WTC11 (cell line): Measurements from ENCODE around the gene GGT1. TPM values are rescaled to one million over a fixed set of nuclear protein-coding genes. Genes with fewer than 3 reads are reported as not detected.

Experiments
- ATAC-seq: fragments of 200-7000 bp; cut with Tn5 transposase; 2 replicates; pipeline ENCODE4 v1.10.0; 2021; ENCODE audit warnings: mild to moderate bottlenecking, moderate library complexity
- CTCF ChIA-PET: fragments of 300-600 bp; sonication (Branson Sonifier 250); formaldehyde crosslinking; loops from one replicate; lab custom pipeline; 2021; ENCODE audit warnings: antibody characterized with exemption; lab: Charles Lee
- POLR2A ChIA-PET: fragments of 350-600 bp; sonication (Branson Sonifier 250); formaldehyde crosslinking; loops from one replicate; lab custom pipeline; 2021; ENCODE audit warnings: antibody characterized with exemption; lab: Charles Lee
- DNase-seq: peaks from one replicate; pipeline ENCODE4 v3.0.0; 2021; ENCODE audit warnings: low spot score
- H3K27ac Mint-ChIP-seq: 2 replicates; pipeline ENCODE4 v1.8.0; 2021; ENCODE audit warnings: mixed read lengths
- H3K27me3 Mint-ChIP-seq: 2 replicates; pipeline ENCODE4 v1.8.0; 2021; ENCODE audit warnings: low read depth, mild to moderate bottlenecking, moderate library complexity, mixed read lengths
- H3K36me3 Mint-ChIP-seq: 2 replicates; pipeline ENCODE4 v1.8.0; 2021; ENCODE audit warnings: mixed read lengths
- H3K4me1 Mint-ChIP-seq: 2 replicates; pipeline ENCODE4 v1.8.0; 2022; ENCODE audit warnings: mixed read lengths
- H3K4me3 Mint-ChIP-seq: 2 replicates; pipeline ENCODE4 v1.8.0; 2021; ENCODE audit warnings: mild to moderate bottlenecking, moderate library complexity, mixed read lengths
- H3K9me3 Mint-ChIP-seq: 2 replicates; pipeline ENCODE4 v1.8.0; 2021; ENCODE audit warnings: mixed read lengths
- AFF4 ChIP-seq: sonication (generic); formaldehyde crosslinking; IDR thresholded peaks from 2 replicates; pipeline ENCODE4 v1.8.1; 2023; ENCODE audit warnings: mild to moderate bottlenecking, missing genetic modification reagents, borderline replicate concordance
- AR ChIP-seq: fragments of 250-450 bp; sonication (Bioruptor Pico); IDR thresholded peaks from 2 replicates; pipeline ENCODE4 v1.9.0; 2021; ENCODE audit warnings: mild to moderate bottlenecking
- E2F4 ChIP-seq: sonication (generic); formaldehyde crosslinking; IDR thresholded peaks from 2 replicates; pipeline ENCODE4 v1.8.1; 2022; ENCODE audit warnings: low read depth, mild to moderate bottlenecking, moderate library complexity, missing genetic modification reagents, borderline replicate concordance
- E2F5 ChIP-seq: sonication (generic); formaldehyde crosslinking; IDR thresholded peaks from 2 replicates; pipeline ENCODE4 v1.8.1; 2022; ENCODE audit warnings: mild to moderate bottlenecking, moderate library complexity, missing genetic modification reagents
- GABPB1 ChIP-seq: sonication (generic); formaldehyde crosslinking; IDR thresholded peaks from 2 replicates; pipeline ENCODE4 v1.8.1; 2023; ENCODE audit warnings: mild to moderate bottlenecking, missing genetic modification reagents
- GTF2I ChIP-seq: fragments of 250-450 bp; sonication (Bioruptor Pico); conservative IDR thresholded peaks from 2 replicates; pipeline ENCODE4 v1.4.0; 2021; ENCODE audit warnings: mild to moderate bottlenecking
- MLX ChIP-seq: sonication (generic); formaldehyde crosslinking; IDR thresholded peaks from 2 replicates; pipeline ENCODE4 v1.8.1; 2023; ENCODE audit warnings: mild to moderate bottlenecking, missing genetic modification reagents, moderate library complexity
- NR2C2 ChIP-seq: sonication (generic); formaldehyde crosslinking; IDR thresholded peaks from 2 replicates; pipeline ENCODE4 v1.8.0; 2022; ENCODE audit warnings: mild to moderate bottlenecking, missing genetic modification reagents
- NR3C1 ChIP-seq: sonication (generic); formaldehyde crosslinking; conservative IDR thresholded peaks from 2 replicates; pipeline ENCODE4 v1.8.1; 2023; ENCODE audit warnings: low read depth, mild to moderate bottlenecking, missing genetic modification reagents
- PREB ChIP-seq: sonication (generic); formaldehyde crosslinking; IDR thresholded peaks from 2 replicates; pipeline ENCODE4 v1.8.1; 2022; ENCODE audit warnings: mild to moderate bottlenecking, missing genetic modification reagents, moderate library complexity, borderline replicate concordance
- STAT6 ChIP-seq: sonication (generic); formaldehyde crosslinking; conservative IDR thresholded peaks from 2 replicates; pipeline ENCODE4 v1.8.1; 2023; ENCODE audit warnings: mild to moderate bottlenecking, low read depth, missing genetic modification reagents, moderate library complexity
- TP53 ChIP-seq: sonication (generic); formaldehyde crosslinking; IDR thresholded peaks from 2 replicates; pipeline ENCODE4 v1.8.1; 2023; ENCODE audit warnings: mild to moderate bottlenecking, missing genetic modification reagents
- USF2 ChIP-seq: sonication (generic); formaldehyde crosslinking; IDR thresholded peaks from 2 replicates; pipeline ENCODE4 v1.8.1; 2023; ENCODE audit warnings: mild to moderate bottlenecking, missing genetic modification reagents, moderate library complexity
- ZBTB43 ChIP-seq: sonication (generic); formaldehyde crosslinking; IDR thresholded peaks from 2 replicates; pipeline ENCODE4 v1.8.1; 2023; ENCODE audit warnings: mild to moderate bottlenecking, missing genetic modification reagents
- ZMAT4 ChIP-seq: fragments of 250-450 bp; sonication (Bioruptor Pico); IDR thresholded peaks from 2 replicates; pipeline ENCODE4 v1.9.0; 2021; ENCODE audit warnings: mild to moderate bottlenecking
- ZNF263 ChIP-seq: sonication (generic); formaldehyde crosslinking; IDR thresholded peaks from 2 replicates; pipeline ENCODE4 v1.8.1; 2022; ENCODE audit warnings: low read depth, mild to moderate bottlenecking, moderate library complexity, missing genetic modification reagents
- ZNF671 ChIP-seq: fragments of 250-450 bp; sonication (Bioruptor Pico); IDR thresholded peaks from 2 replicates; pipeline ENCODE4 v1.8.0; 2021; ENCODE audit warnings: mild to moderate bottlenecking
- total RNA-seq: library from RNA; stranded (reverse); gene quantifications from 3 replicates; pipeline ENCODE4 v1.2.3, GENCODE V29; 2021

The GGT1 gene
- total RNA-seq, 1 experiment from 2014 or later: 33.7 TPM

- CTCF ChIA-PET: no interaction called here
- no peak overlapping the region for H3K4me3 Mint-ChIP-seq
- no peaks in the 10 kb centered on the region for H3K36me3 Mint-ChIP-seq
- H3K27me3 Mint-ChIP-seq: no peaks in the 10 kb centered on the region
- no peak for ATAC-seq
- TF ChIP-seq AFF4 (CRISPR knock-in tag) (no peak), GTF2I (CRISPR knock-in tag) (no peak), USF2 (CRISPR knock-in tag) (no peak), ZBTB43 (CRISPR knock-in tag) (no peak), NR3C1 (no peak), ZNF263 (CRISPR knock-in tag) (no peak), STAT6 (CRISPR knock-in tag) (no peak), E2F5 (no peak), PREB (no peak), GABPB1 (CRISPR knock-in tag) (no peak), ZMAT4 (no peak), NR2C2 (CRISPR knock-in tag) (no peak), AR (CRISPR knock-in tag) (no peak), ZNF671 (CRISPR knock-in tag) (no peak), MLX (CRISPR knock-in tag) (no peak), E2F4 (CRISPR knock-in tag) (no peak), TP53 (CRISPR knock-in tag) (no peak)
- TF ChIP-seq, all 79 proteins: peak for 0
- Mint-ChIP-seq H3K9me3 (no peaks in the 10 kb centered on the region), H3K27ac (no peak overlapping the region), H3K4me1 (no peaks in the 10 kb centered on the region)
- POLR2A ChIA-PET: no interaction called here
- no peak for DNase-seq
Measured at GRCh38 chr22:24582056-24582814, 20.8 kb upstream of the GGT1 start.
